SJSA1 (cell line): ENCODE data around the gene PLXDC2. TPM values are rescaled to one million over a fixed set of nuclear protein-coding genes. Genes with fewer than 3 reads are reported as not detected.

ENCODE experiments used
- DNase-seq, 2 experiments: peaks; one replicate each; pipeline ENCODE4 v3.0.0-alpha.2; 2015 to 2020; ENCODE audit warnings: low spot score in 2 of 2, low read depth in 1 of 2
- H3K27ac ChIP-seq: fragments of 250-450 bp; sonication (Bioruptor Pico); 2 replicates; pipeline ENCODE4 v1.5.1; 2020; ENCODE audit warnings: mild to moderate bottlenecking, moderate library complexity
- H3K27me3 ChIP-seq: fragments of 250-450 bp; sonication (Bioruptor Pico); replicated peaks from 2 replicates; pipeline ENCODE4 v1.5.1; 2020; ENCODE audit warnings: mild to moderate bottlenecking, moderate library complexity
- H3K36me3 ChIP-seq: fragments of 250-450 bp; sonication (Bioruptor Pico); 2 replicates; pipeline ENCODE4 v1.5.1; 2020; ENCODE audit warnings: mild to moderate bottlenecking
- H3K4me1 ChIP-seq: fragments of 250-450 bp; sonication (Bioruptor Pico); replicated peaks from 2 replicates; pipeline ENCODE4 v1.6.1; 2021; ENCODE audit warnings: mild to moderate bottlenecking
- H3K4me3 ChIP-seq: fragments of 250-450 bp; sonication (Bioruptor Pico); 2 replicates; pipeline ENCODE4 v1.5.1; 2020; ENCODE audit warnings: mild to moderate bottlenecking
- H3K9me3 ChIP-seq: fragments of 250-450 bp; sonication (Bioruptor Pico); replicated peaks from 2 replicates; pipeline ENCODE4 v1.5.1; 2020; ENCODE audit warnings: mild to moderate bottlenecking
- total RNA-seq: library from RNA; depleted of rRNA; stranded (reverse); fragments of >200 nt; shearing (Covaris generic); gene quantifications from 2 replicates; pipeline ENCODE4 v1.2.3, GENCODE V29; 2014

PLXDC2 gene
- total RNA-seq, 1 experiment from 2014 or later, result 0.66 TPM

GRCh38 chr10:20257422-20257821 lies 441.2 kb downstream of the PLXDC2 start:
- Histone ChIP-seq H3K36me3 (no peaks in the 10 kb centered on the region), H3K9me3 (no peaks in the 10 kb centered on the region; the same call in 1 of the 2 replicates), H3K4me1 (no peaks in the 10 kb centered on the region), H3K27ac (no peak overlapping the region), H3K27me3 (no peaks in the 10 kb centered on the region), H3K4me3 (no peak overlapping the region)
- DNase-seq, result no peak

GRCh38 chr10:20265146-20265545 lies 448.9 kb downstream of the PLXDC2 start:
- Histone ChIP-seq H3K27me3 (no peaks in the 10 kb centered on the region), H3K9me3 (peaks cover 5% of the 10 kb centered on the region; the same call in 1 of the 2 replicates), H3K36me3 (no peaks in the 10 kb centered on the region), H3K4me1 (no peaks in the 10 kb centered on the region), H3K4me3 (no peak overlapping the region), H3K27ac (no peak overlapping the region)
- no peak for DNase-seq

GRCh38 chr10:20267734-20268133 lies 451.5 kb downstream of the PLXDC2 start:
- no peaks in the 10 kb centered on the region for H3K36me3 ChIP-seq
- no peaks in the 10 kb centered on the region for H3K4me1 ChIP-seq
- no peak overlapping the region for H3K4me3 ChIP-seq
- peaks cover 3% of the 10 kb centered on the region; the same call in 1 of the 2 replicates for H3K9me3 ChIP-seq
- H3K27ac ChIP-seq, result no peak overlapping the region
- DNase-seq, result no peak
- H3K27me3 ChIP-seq, result no peaks in the 10 kb centered on the region

GRCh38 chr10:20271490-20271889 lies 455.3 kb downstream of the PLXDC2 start:
- Histone ChIP-seq H3K27ac (no peak overlapping the region), H3K9me3 (no peaks in the 10 kb centered on the region; the same call in 1 of the 2 replicates), H3K27me3 (no peaks in the 10 kb centered on the region), H3K4me1 (no peaks in the 10 kb centered on the region), H3K36me3 (no peaks in the 10 kb centered on the region), H3K4me3 (no peak overlapping the region)
- no peak for DNase-seq

GRCh38 chr10:20272608-20273007 lies 456.4 kb downstream of the PLXDC2 start:
- no peak for DNase-seq
- Histone ChIP-seq H3K27ac (no peak overlapping the region), H3K36me3 (no peaks in the 10 kb centered on the region), H3K9me3 (no peaks in the 10 kb centered on the region; the same call in 1 of the 2 replicates), H3K4me3 (no peak overlapping the region), H3K4me1 (no peaks in the 10 kb centered on the region), H3K27me3 (no peaks in the 10 kb centered on the region)

- no peak for DNase-seq
- no peaks in the 10 kb centered on the region for H3K4me1 ChIP-seq
- H3K27me3 ChIP-seq, result no peaks in the 10 kb centered on the region
- H3K27ac ChIP-seq, result no peak overlapping the region
- no peak overlapping the region for H3K4me3 ChIP-seq
- no peaks in the 10 kb centered on the region for H3K36me3 ChIP-seq
- no peaks in the 10 kb centered on the region; the same call in 1 of the 2 replicates for H3K9me3 ChIP-seq
These were observed 458.3 kb downstream of the PLXDC2 start for GRCh38 chr10:20274571-20274970.

- Histone ChIP-seq H3K27me3 (no peaks in the 10 kb centered on the region), H3K4me1 (no peaks in the 10 kb centered on the region), H3K27ac (no peak overlapping the region), H3K9me3 (peaks cover 3% of the 10 kb centered on the region; the same call in 1 of the 2 replicates), H3K4me3 (no peak overlapping the region), H3K36me3 (no peaks in the 10 kb centered on the region)
- DNase-seq, result no peak
These were observed 460.1 kb downstream of the PLXDC2 start for GRCh38 chr10:20276127-20276979.

GRCh38 chr10:20277820-20278219 lies 461.6 kb downstream of the PLXDC2 start:
- no peak for DNase-seq
- H3K9me3 ChIP-seq, result peaks cover 3% of the 10 kb centered on the region; the same call in 1 of the 2 replicates
- no peaks in the 10 kb centered on the region for H3K4me1 ChIP-seq
- H3K27me3 ChIP-seq, result no peaks in the 10 kb centered on the region
- H3K4me3 ChIP-seq, result no peak overlapping the region
- H3K36me3 ChIP-seq, result no peaks in the 10 kb centered on the region
- H3K27ac ChIP-seq, result no peak overlapping the region

- Histone ChIP-seq H3K27ac (no peak overlapping the region), H3K36me3 (no peaks in the 10 kb centered on the region), H3K9me3 (peaks cover 3% of the 10 kb centered on the region; the same call in 1 of the 2 replicates), H3K27me3 (no peaks in the 10 kb centered on the region), H3K4me3 (no peak overlapping the region), H3K4me1 (no peaks in the 10 kb centered on the region)
- no peak for DNase-seq
These were observed 465.3 kb downstream of the PLXDC2 start for GRCh38 chr10:20281579-20281978.

- H3K4me3 ChIP-seq, result no peak overlapping the region
- H3K4me1 ChIP-seq, result no peaks in the 10 kb centered on the region
- no peak for DNase-seq
- no peak overlapping the region for H3K27ac ChIP-seq
- no peaks in the 10 kb centered on the region for H3K27me3 ChIP-seq
- no peaks in the 10 kb centered on the region for H3K9me3 ChIP-seq
- no peaks in the 10 kb centered on the region for H3K36me3 ChIP-seq
These were observed 471.4 kb downstream of the PLXDC2 start for GRCh38 chr10:20287586-20287985.

- no peak for DNase-seq
- no peaks in the 10 kb centered on the region for H3K9me3 ChIP-seq
- H3K4me3 ChIP-seq, result no peak overlapping the region
- no peaks in the 10 kb centered on the region for H3K4me1 ChIP-seq
- H3K27ac ChIP-seq, result no peak overlapping the region
- no peaks in the 10 kb centered on the region for H3K36me3 ChIP-seq
- H3K27me3 ChIP-seq, result no peaks in the 10 kb centered on the region
These were observed 471.8 kb downstream of the PLXDC2 start for GRCh38 chr10:20288060-20288459.

- Histone ChIP-seq H3K36me3 (no peaks in the 10 kb centered on the region), H3K9me3 (no peaks in the 10 kb centered on the region), H3K4me3 (no peak overlapping the region), H3K27me3 (no peaks in the 10 kb centered on the region), H3K4me1 (no peaks in the 10 kb centered on the region), H3K27ac (no peak overlapping the region)
- DNase-seq, result no peak
These were observed 473.0 kb downstream of the PLXDC2 start for GRCh38 chr10:20289070-20289828.

GRCh38 chr10:20298417-20298816 lies 482.2 kb downstream of the PLXDC2 start:
- Histone ChIP-seq H3K4me3 (no peak overlapping the region), H3K27ac (no peak overlapping the region), H3K36me3 (no peaks in the 10 kb centered on the region), H3K4me1 (no peaks in the 10 kb centered on the region), H3K27me3 (no peaks in the 10 kb centered on the region), H3K9me3 (0 out of 2 replicates have a peak, but pooled peaks cover 10% of the 10 kb centered on the region)
- no peak for DNase-seq
